Measurements from ENCODE around the gene TMEM184A. TPM values are rescaled to one million over a fixed set of nuclear protein-coding genes. Genes with fewer than 3 reads are reported as not detected.
A peak's percentile ranks its signal among the peaks of the same experiment; 100 is the strongest.

Gene TMEM184A
- total and polyA plus RNA-seq, 7 donors: 0.28 to 60.3 (median 9.3) TPM; not detected in 3

DNA sequence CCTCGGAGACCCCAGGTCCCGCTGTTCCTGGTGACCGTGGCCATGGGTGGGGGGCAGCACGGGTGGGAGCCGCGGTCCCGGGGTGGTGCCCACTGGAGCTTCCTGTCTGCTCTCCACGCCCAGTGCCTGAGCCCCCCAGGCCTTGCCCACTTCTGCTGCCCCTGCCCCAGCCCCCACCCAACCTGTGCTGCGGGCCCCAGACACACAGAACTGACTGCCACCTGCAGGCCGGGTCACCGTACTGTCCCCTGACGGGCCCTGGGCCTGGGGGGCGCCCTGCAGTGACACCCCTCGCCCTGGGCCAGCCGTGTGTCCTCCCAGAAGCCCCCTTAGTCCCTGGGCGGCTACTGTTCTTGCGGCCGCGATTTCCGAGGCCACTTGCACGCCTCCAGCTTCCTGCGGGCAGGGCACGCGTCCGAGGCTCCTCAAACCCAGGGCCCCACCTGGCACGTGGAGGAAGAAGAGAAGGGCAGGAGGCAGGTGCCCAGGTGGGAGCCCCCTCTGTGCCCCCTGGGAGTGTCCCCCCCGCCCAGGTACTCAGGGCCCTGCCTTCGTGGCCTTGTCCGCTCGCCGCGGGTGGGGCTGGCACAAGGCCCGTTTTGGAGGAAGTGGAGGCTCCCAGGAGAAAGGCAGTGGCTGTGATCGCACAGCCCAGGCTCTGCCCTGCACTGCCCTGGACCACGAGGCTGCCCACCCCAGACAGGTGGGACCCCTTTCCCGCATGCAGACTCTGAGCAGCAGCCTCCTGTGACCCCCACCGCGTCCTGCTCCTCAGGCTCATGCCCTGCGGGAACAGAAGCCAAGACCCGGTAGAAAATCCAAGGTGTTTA, 10.4 kb downstream of the TMEM184A start:
- H3K4me3 ChIP-seq: no peak overlapping the region
- H3K27ac ChIP-seq: no peak overlapping the region
- H3K9me3 ChIP-seq: no peaks in the 10 kb centered on the region
- 58 to 80% methylated on average over 40 of the region's 40 CpGs for WGBS, 2 donors
- intact Hi-C loops (cut with DNase I): no loop called here
- TF ChIP-seq POLR2AphosphoS5 (IDR thresholded peaks at IDR 0.05) (no peak), EP300 (IDR thresholded peaks at IDR 0.05) (no peak), POLR2A (IDR thresholded peaks at IDR 0.05) (no peak)
- TF ChIP-seq, protein P1, sequence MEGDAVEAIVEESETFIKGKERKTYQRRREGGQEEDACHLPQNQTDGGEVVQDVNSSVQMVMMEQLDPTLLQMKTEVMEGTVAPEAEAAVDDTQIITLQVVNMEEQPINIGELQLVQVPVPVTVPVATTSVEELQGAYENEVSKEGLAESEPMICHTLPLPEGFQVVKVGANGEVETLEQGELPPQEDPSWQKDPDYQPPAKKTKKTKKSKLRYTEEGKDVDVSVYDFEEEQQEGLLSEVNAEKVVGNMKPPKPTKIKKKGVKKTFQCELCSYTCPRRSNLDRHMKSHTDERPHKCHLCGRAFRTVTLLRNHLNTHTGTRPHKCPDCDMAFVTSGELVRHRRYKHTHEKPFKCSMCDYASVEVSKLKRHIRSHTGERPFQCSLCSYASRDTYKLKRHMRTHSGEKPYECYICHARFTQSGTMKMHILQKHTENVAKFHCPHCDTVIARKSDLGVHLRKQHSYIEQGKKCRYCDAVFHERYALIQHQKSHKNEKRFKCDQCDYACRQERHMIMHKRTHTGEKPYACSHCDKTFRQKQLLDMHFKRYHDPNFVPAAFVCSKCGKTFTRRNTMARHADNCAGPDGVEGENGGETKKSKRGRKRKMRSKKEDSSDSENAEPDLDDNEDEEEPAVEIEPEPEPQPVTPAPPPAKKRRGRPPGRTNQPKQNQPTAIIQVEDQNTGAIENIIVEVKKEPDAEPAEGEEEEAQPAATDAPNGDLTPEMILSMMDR (IDR thresholded peaks at IDR 0.05): no peak
- H3K36me3 ChIP-seq: peaks cover 3 to 36% (median 11%) of the 10 kb centered on the region in 4 donors
- no peak for DNase-seq
- no peaks in the 10 kb centered on the region for H3K4me1 ChIP-seq
- no peaks in the 10 kb centered on the region for H3K27me3 ChIP-seq

DNA sequence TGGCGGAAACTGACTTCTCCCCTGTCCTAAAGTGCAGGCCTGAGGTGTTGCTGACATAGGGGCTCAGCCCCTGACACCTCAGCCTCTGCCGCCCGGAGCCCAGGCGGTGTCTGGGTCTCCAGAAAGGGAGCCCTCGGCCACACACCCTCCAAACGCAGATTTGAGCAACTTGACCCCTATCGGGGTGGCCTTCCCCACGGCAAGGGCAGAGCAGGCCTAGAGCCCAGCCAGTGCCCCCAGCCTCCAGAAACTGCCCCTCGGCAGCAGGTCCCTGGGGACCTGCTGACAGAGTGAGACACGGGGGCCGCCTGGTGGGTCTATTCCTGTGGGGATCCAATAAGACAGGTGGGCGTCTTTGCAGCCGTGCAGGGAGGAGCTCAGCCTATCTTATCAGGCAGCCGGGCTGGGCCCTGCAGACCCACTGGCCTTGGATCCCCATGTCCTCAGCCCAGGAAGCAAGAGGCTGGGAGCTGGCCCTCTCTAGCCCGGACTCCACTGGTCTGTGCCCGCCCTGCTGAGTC, 11.0 kb downstream of the TMEM184A start:
- no peaks in the 10 kb centered on the region for H3K27me3 ChIP-seq
- no peak overlapping the region for H3K27ac ChIP-seq
- no peaks in the 10 kb centered on the region for H3K9me3 ChIP-seq
- TF ChIP-seq POLR2AphosphoS5 (IDR thresholded peaks at IDR 0.05): no peak
- no peak for TF ChIP-seq POLR2A (IDR thresholded peaks at IDR 0.05)
- DNase-seq: no peak
- 86 to 88% methylated on average over 16 of the region's 16 CpGs for WGBS, 2 donors
- no peaks in the 10 kb centered on the region for H3K4me1 ChIP-seq
- peaks cover 6 to 43% (median 18%) of the 10 kb centered on the region in 4 donors for H3K36me3 ChIP-seq
- intact Hi-C loops (cut with DNase I): no loop called here
- no peak overlapping the region for H3K4me3 ChIP-seq

DNA sequence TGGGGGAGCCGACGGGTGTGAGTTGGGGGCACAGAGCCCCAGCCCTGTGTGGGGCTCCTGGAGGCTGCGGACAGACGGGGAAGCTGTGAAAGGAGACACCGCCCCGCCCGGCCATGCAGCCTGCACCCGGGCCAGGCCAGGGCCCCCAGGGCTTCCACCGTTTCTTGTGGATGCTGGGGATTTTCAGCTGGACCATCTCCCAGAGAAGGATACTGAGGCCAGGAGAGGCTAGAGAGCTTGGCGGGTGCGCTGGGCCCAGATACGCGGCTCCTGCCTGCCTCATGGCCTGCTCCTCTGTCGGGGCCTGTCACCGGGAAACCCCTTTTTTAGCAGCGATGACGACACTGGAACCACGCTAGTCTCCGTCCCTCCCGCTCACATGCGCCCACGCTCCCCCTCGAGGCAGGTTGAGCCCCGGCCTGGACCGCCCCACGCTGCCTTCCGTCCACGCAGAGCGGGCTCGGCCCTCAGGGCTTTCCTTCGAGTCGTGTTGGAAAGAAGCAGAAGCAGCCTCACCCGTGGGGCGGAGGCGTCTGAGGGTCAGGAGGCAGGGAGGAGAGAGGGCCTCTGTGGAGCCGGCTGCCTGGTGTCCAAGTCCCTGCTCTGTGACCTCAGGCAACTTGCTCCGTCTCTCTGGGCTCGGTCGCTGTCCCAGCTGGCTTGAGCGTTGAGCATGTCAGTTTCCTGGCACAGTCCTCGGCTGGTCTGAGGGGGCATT, 11.7 kb downstream of the TMEM184A start:
- H3K4me3 ChIP-seq: no peak overlapping the region
- peaks cover 6 to 49% (median 23%) of the 10 kb centered on the region in 4 donors for H3K36me3 ChIP-seq
- H3K9me3 ChIP-seq: no peaks in the 10 kb centered on the region
- intact Hi-C loops (cut with DNase I): no loop called here
- no peaks in the 10 kb centered on the region for H3K27me3 ChIP-seq
- TF ChIP-seq POLR2AphosphoS5 (IDR thresholded peaks at IDR 0.05): peak in 1 of 4 donors; percentile 27
- TF ChIP-seq, protein P1 (IDR thresholded peaks at IDR 0.05): no peak
- no peak overlapping the region for H3K27ac ChIP-seq
- no peak for DNase-seq
- peaks cover 0 to 2% (median under 1%) of the 10 kb centered on the region in 4 donors for H3K4me1 ChIP-seq
- 77 to 78% methylated on average over 41 of the region's 41 CpGs for WGBS, 2 donors

DNA sequence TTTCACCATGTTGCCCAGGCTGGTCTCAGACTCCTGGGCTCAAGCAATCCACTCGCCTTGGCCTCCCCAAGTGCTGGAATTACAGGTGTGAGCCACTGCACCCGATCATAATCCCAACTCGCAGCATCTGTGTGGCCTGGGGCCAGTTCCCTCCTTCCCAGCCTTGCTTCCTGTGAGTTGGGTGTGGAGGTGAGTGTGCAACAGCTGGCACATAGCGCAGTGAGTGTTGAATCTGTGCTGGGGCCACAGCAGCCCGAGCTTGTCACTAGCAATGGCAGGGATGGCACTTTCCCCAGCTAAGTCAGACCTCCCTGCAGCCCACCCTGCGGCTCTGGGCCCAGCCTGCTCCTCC, 12.2 kb downstream of the TMEM184A start:
- intact Hi-C loops (cut with DNase I): no loop called here
- TF ChIP-seq POLR2AphosphoS5 (IDR thresholded peaks at IDR 0.05): no peak
- no peak for TF ChIP-seq EP300 (IDR thresholded peaks at IDR 0.05)
- TF ChIP-seq POLR2A (IDR thresholded peaks at IDR 0.05): no peak
- TF ChIP-seq, protein P1 (IDR thresholded peaks at IDR 0.05): no peak

More for the DNA sequence above, 12.2 kb downstream of the TMEM184A start:
- Histone ChIP-seq H3K4me3 (no peak overlapping the region), H3K27ac (no peak overlapping the region), H3K36me3 (peaks cover 6 to 55% (median 24%) of the 10 kb centered on the region in 4 donors), H3K27me3 (no peaks in the 10 kb centered on the region), H3K4me1 (peaks cover 0 to 7% (median 4%) of the 10 kb centered on the region in 4 donors), H3K9me3 (no peaks in the 10 kb centered on the region)
- no peak for DNase-seq
- WGBS, 2 donors: 62 to 80% methylated on average over 6 of the region's 6 CpGs

Data from sigmoid colon (tissue), 7 donors.